Measurements from ENCODE around the gene PSMA8.

- TF ChIP-seq CTCF (IDR thresholded peaks at IDR 0.05; ENCODE audit: low read depth, low read length, missing input control) (no peak), SP1 (IDR thresholded peaks at IDR 0.05) (no peak), GABPA (IDR thresholded peaks at IDR 0.05 in 1 of 2, conservative IDR thresholded peaks at IDR 0.05 in 1 of 2) (no peak), RXRA (IDR thresholded peaks at IDR 0.05) (no peak), REST (IDR thresholded peaks at IDR 0.05) (no peak), ZBTB33 (IDR thresholded peaks at IDR 0.05) (no peak), ATF3 (IDR thresholded peaks at IDR 0.05) (no peak), NR2F2 (IDR thresholded peaks at IDR 0.05) (no peak), RAD21 (IDR thresholded peaks at IDR 0.05) (no peak)
Measured at GRCh38 chr18:26192233-26192632, 58.6 kb downstream of the PSMA8 start.

Data from liver (tissue), 3 donors.